ENCODE measurements around the gene OTUD1. TPM values are rescaled to one million over a fixed set of nuclear protein-coding genes. Genes with fewer than 3 reads are reported as not detected.

The OTUD1 gene
- total RNA-seq, 2 experiments from 2014 or later: 4.5 to 6.8 TPM

DNA sequence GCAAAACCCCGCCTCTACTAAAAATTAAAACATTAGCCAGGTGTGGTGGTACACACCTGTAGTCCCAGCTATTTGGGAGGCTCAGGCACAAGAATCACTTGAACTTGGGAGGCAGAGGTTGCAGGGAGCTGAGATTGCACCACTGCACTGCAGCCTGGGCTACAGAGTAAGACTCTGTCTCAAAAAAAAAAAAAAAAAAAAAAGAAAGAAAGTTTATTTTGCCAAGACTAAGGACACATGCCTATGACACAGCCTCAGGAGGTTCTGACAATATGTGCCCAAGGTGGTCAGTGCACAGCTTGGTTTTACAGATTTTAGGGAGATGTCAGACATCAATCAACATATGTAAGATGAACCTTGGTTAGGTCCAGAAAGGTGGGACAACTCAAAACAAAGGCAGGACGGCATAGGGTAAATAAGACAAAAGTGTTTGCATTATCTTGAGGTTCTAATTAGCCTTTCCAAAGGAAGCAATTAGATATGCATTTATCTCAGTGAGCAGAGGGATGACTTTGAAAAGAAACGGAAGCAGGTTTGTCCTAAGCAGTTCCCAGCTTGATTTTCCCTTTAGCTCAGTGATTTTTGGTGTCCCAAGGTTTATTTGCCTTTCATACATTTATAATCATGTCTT is 20.7 kb upstream of the OTUD1 start:
- H2AFZ ChIP-seq (ENCODE audit: low read length): no peak overlapping the region
- H3K4me2 ChIP-seq (ENCODE audit: low read length): no peak overlapping the region
- CTCF ChIA-PET (ENCODE audit: unreplicated experiment): interaction anchor here (0.6 kb wide), 1 partner anchor 1598 kb away, joined by 3 read pairs; the partner anchor contains the start of genes ENKUR and THNSL1
- intact Hi-C loops (cut with micrococcal nuclease; ENCODE audit: unreplicated experiment): loop anchor here (10.0 kb wide), 1 partner anchor 103 kb away; no protein-coding TSS in a partner anchor
- POLR2A ChIA-PET: interaction anchor here (0.6 to 0.7 kb wide), 3 partner anchors 14 to 1329 kb away, joined by 3 to 9 read pairs (median 3); no protein-coding TSS in a partner anchor
- H3K4me3 ChIP-seq (ENCODE audit: low read depth, low read length, poor library complexity, severe bottlenecking): no peak overlapping the region
- H3K9me3 ChIP-seq (ENCODE audit: low read length): no peaks in the 10 kb centered on the region
- DNase-seq (ENCODE audit: low spot score): no peak
- H3K79me2 ChIP-seq (ENCODE audit: insufficient read depth, low read depth, low read length): no peaks in the 10 kb centered on the region
- no peak overlapping the region for H3K27ac ChIP-seq (ENCODE audit: low read depth, low read length, poor library complexity, severe bottlenecking)
- no TSS peak for BruUV-seq (replicated peaks)
- no peaks in the 10 kb centered on the region for H4K20me1 ChIP-seq (ENCODE audit: insufficient read depth, low read length)
- no peaks in the 10 kb centered on the region for H3K36me3 ChIP-seq (ENCODE audit: insufficient read depth, low read length)
- TF ChIP-seq CTCF (conservative IDR thresholded peaks at IDR 0.05; ENCODE audit: low read length) (no peak), EZH2phosphoT487 (IDR thresholded peaks at IDR 0.05; ENCODE audit: borderline replicate concordance, low read depth, low read length) (no peak)
- H3K4me1 ChIP-seq (ENCODE audit: insufficient read depth, low read length, poor library complexity, severe bottlenecking): peaks cover 9% of the 10 kb centered on the region
- H3K9me2 ChIP-seq (ENCODE audit: insufficient read depth, low read length): no peaks in the 10 kb centered on the region

GRCh38 chr10:23419201-23419600 is 19.7 kb upstream of the OTUD1 start:
- Histone ChIP-seq H3K4me2 (ENCODE audit: low read length) (no peak overlapping the region), H3K9me3 (ENCODE audit: low read length) (no peaks in the 10 kb centered on the region), H2AFZ (ENCODE audit: low read length) (no peak overlapping the region), H3K4me3 (ENCODE audit: low read depth, low read length, poor library complexity, severe bottlenecking) (no peak overlapping the region), H3K79me2 (ENCODE audit: insufficient read depth, low read depth, low read length) (no peaks in the 10 kb centered on the region), H3K36me3 (ENCODE audit: insufficient read depth, low read length) (no peaks in the 10 kb centered on the region), H4K20me1 (ENCODE audit: insufficient read depth, low read length) (no peaks in the 10 kb centered on the region), H3K9me2 (ENCODE audit: insufficient read depth, low read length) (no peaks in the 10 kb centered on the region), H3K27ac (ENCODE audit: low read depth, low read length, poor library complexity, severe bottlenecking) (no peak overlapping the region), H3K4me1 (ENCODE audit: insufficient read depth, low read length, poor library complexity, severe bottlenecking) (no peaks in the 10 kb centered on the region)
- POLR2A ChIA-PET: interaction anchor here (2.0 to 2.1 kb wide), 2 partner anchors 14 to 15 kb away, joined by 5 to 8 read pairs; no protein-coding TSS in a partner anchor
- intact Hi-C loops (cut with micrococcal nuclease; ENCODE audit: unreplicated experiment): loop anchor here (10.0 kb wide), 1 partner anchor 104 kb away; no protein-coding TSS in a partner anchor
- no peak for DNase-seq (ENCODE audit: low spot score)
- TF ChIP-seq CTCF (conservative IDR thresholded peaks at IDR 0.05; ENCODE audit: low read length): no peak
- TF ChIP-seq EZH2phosphoT487 (IDR thresholded peaks at IDR 0.05; ENCODE audit: borderline replicate concordance, low read depth, low read length): no peak
- BruUV-seq (replicated peaks): no TSS peak
- CTCF ChIA-PET (ENCODE audit: unreplicated experiment): no interaction called here
